AG20443 (cell line): ENCODE results near the gene ARL16.
A peak's percentile ranks its signal among the peaks of the same experiment; 100 is the strongest.

Experiments used
- DNase-seq: peaks from one replicate; pipeline ENCODE4 v3.0.0; 2012; ENCODE audit warnings: low spot score, mixed read lengths

Gene ARL16

DNA sequence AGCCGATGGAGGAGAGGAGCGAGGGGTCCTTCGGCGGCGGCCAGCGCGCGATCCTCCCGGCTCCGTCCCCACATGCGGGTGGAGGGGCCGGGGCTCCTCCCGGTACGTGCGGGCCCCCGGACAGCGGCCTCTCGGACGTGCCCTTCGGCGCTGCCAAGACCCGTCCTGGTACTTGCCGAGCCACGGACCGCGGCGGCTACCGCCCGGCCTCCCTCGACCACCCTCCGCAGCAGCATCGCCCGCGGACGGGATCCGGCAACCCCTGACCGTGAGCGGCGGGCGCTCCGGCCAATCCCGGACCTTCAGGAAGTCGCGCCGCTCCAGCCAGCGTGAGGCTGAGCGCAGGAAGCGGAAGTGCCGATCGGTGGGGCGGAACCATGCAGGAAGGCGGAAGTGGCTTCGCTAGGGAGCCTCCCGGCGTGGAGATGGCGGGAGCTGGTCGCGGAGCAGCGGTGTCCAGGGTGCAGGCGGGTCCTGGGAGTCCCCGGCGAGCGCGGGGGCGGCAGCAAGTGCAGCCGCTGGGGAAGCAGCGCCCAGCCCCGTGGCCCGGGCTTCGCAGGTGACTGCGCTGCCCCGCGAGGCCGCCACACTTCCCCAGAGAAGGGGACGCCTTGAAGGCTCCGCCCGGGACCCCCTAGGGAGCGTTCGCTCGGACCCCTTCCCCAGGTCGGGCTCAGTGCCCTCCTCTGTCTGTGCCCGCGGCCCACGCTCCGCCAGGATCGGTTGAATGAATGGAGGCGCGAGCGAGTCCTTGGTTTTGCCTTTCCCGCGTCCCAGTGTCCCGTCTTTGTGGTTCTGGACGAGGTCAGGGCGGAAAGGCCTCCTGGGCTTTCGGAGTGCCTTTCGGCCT, 17.0 kb downstream of the ARL16 start, which contains the start of the genes CCDC137 and OXLD1:
CCDC137 (plus strand) TSS at position 396 of the 850 bp plus-strand sequence; CDS start at position 426, 30 bp downstream.
OXLD1 (minus strand) TSS at position 264 of the 850 bp plus-strand sequence; CDS start at position 236, 28 bp downstream.
- peak; percentile 98 for DNase-seq

DNA sequence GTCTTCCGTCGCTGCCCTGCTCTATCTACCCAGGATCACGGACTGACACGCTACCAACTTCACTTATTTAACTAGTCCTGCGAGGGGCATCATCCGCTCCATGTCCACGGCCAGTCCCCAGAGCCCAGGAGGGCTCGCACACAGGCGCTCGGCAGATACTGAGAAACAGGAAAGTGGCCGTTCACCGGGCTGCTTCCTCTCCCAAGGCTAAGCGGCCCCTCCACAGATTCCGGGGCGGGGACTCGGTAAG, 17.6 kb downstream of the ARL16 start:
- DNase-seq: no peak

GRCh38 chr17:81665205-81666091, 18.1 kb downstream of the ARL16 start:
- DNase-seq: peak; percentile 41

GRCh38 chr17:81664051-81664470, 19.5 kb downstream of the ARL16 start:
- no peak for DNase-seq

GRCh38 chr17:81662002-81662401, 21.6 kb downstream of the ARL16 start:
- no peak for DNase-seq

DNA sequence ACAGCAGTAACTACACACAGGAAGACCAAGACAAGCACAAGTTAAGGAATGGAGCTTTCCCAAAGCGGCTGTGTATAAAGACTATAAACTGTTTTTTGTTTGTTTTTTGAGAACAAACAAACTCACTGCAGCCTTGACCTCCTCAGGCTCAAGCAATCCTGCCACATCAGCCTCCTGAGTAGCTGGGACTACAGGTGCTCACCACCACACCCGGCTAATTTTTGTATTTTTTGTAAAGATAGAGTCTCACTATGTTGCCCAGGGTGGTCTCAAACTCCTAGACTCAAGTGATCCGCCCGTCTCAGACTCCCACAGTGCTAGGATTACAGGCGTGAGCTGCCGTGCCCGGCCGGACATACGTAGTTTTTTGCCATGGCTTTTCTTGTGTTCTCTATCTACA, 23.2 kb downstream of the ARL16 start:
- no peak for DNase-seq

- no peak for DNase-seq
These were observed 24.6 kb downstream of the ARL16 start for GRCh38 chr17:81659038-81659437.

DNA sequence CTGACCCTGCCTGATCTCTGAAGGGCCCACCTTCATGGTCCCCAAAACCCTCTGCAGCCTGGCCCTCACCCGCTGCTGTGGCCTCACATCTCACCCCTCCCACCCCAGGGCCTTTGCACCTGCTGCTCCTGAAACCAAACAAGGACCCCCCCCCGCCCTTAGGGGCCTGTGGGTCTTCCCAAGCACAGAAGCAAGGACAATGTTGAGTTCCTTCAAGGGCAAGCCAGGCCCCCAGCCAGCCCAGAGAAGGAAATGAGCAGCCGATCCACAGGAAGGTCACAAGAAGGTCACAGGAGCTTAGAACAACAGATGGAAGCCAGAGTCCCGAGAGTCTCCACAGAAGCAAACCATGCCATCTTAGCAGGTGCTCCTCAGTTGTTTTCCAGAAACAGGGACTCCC, 26.8 kb downstream of the ARL16 start:
- no peak for DNase-seq

- DNase-seq: no peak
These were observed 27.4 kb downstream of the ARL16 start, which contains the start of gene PDE6G for GRCh38 chr17:81656118-81656743. Gene PDE6G, minus strand, starts transcription at chr17:81656542. Its CDS starts 3,237 bp downstream, at chr17:81653305.

DNA sequence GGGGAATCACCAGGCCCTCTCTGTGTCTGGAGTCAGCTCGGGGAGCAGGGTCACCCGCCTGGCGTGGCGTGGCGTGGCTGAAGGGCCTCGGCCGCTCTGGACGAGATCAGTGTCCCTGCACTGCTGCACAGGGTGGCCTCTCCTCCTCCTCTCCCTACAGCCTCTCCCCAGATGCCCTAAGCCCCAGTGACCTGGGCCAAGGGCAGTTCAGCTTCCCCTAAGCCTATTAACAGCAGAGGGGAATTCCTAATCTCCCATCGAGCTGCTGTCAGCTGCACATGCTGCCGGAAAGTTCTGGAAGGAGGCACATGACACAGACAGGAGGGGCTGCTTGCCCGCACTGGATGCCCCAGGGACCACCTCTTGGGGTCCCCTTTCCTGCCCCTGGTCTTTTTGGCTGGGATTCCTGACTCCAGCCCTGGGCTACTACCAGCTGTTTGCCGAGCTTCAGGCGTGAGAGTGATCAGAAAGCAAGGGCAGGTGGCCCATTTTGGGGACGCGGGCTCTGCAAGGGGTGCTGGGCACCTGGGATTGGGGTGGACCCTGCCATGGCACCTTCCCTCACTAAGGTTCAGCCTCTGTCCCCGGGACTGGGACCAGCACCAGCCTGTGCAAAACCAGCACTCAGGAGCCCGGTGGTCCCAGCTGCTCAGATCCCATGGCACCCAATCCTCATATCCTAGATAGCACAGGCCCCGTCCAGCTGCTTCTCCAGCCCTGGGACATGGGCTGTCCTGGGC, 28.0 kb downstream of the ARL16 start:
- no peak for DNase-seq

- DNase-seq: no peak
These were observed 30.5 kb downstream of the ARL16 start for GRCh38 chr17:81652906-81653771.

GRCh38 chr17:81651692-81652091, 31.9 kb downstream of the ARL16 start:
- peak; percentile 90 for DNase-seq

GRCh38 chr17:81650951-81651350, 32.6 kb downstream of the ARL16 start:
- no peak for DNase-seq

GRCh38 chr17:81648707-81649085, 34.9 kb downstream of the ARL16 start:
- no peak for DNase-seq

DNA sequence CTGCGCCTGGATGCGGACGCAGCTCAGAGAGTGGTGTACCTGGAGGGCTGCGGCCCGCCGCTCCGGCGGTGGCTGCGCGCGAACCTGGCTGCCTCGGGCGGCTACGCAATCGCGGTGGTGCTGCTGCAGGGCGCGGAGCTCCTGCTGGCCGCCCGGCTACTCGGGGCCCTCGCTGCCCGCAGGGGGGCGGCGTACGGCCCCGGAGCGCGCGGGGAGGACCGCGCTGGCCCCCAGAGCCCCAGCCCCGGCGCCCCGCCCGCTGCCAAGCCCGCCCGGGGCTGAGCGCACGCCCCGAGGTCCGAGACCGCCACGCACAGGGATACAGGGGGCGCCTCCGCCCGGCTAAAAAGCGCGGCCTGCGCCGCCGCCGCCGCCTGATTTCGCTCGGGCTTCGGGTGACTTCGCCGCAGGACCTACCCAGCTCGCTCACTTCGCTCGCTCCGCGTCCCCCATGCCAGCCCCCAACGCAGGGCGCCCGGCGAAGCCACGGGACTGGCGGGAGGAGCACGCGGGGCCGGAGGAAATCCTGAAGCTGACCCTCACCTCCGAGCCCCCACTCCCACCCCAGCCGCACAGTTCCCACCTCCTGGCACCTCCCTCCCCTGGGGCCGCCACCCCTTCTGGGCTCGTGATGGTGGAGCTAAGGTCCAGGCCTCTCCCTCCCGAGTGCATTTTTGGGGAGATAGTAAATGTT, 35.4 kb downstream of the ARL16 start:
- peak; percentile 47 for DNase-seq

DNA sequence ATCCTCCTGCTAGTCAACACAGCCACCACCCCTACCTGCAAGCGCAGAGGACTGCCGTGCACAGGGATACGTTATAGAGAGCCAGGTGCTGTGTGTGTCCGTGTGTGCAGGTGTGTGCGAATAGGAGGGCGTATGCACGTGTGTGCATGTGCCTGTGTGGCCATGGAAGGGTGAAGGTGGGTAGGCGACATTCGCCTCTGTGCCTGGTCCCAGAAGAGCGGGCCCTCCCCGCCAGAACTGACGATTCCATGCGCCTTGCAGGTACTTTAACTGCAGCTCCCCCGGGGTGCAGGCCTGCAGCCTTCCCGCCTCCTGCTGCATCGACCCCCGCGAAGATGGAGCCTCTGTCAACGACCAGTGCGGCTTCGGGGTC, 36.0 kb downstream of the ARL16 start:
- no peak for DNase-seq

GRCh38 chr17:81646869-81647600, 36.6 kb downstream of the ARL16 start:
- DNase-seq: no peak

- no peak for DNase-seq
These were observed 38.3 kb downstream of the ARL16 start for GRCh38 chr17:81644976-81645952.
